ENCODE measurements around the gene LRFN4. TPM values are rescaled to one million over a fixed set of nuclear protein-coding genes. Genes with fewer than 3 reads are reported as not detected.

LRFN4 gene
- polyA plus RNA-seq, 1 donor: 11.5 TPM

GRCh38 chr11:66887526-66887925, 30.7 kb downstream of the LRFN4 start:
- DNase-seq: no peak

GRCh38 chr11:66888282-66888681, 31.4 kb downstream of the LRFN4 start:
- DNase-seq: no peak

GRCh38 chr11:66889960-66890359, 33.1 kb downstream of the LRFN4 start:
- no peak for DNase-seq

- no peak for DNase-seq
These were observed 35.2 kb downstream of the LRFN4 start for GRCh38 chr11:66891851-66892660.

GRCh38 chr11:66892911-66893310, 36.0 kb downstream of the LRFN4 start:
- DNase-seq: peak; percentile 48

- DNase-seq: no peak
These were observed 37.3 kb downstream of the LRFN4 start for GRCh38 chr11:66894141-66894540.

- DNase-seq: no peak
These were observed 45.1 kb downstream of the LRFN4 start for GRCh38 chr11:66901964-66902390.

GRCh38 chr11:66902486-66903177, 45.8 kb downstream of the LRFN4 start:
- no peak for DNase-seq

- no peak for DNase-seq
These were observed 47.2 kb downstream of the LRFN4 start for GRCh38 chr11:66904055-66904454.

GRCh38 chr11:66904561-66904960, 47.7 kb downstream of the LRFN4 start:
- no peak for DNase-seq

GRCh38 chr11:66904981-66905521, 48.2 kb downstream of the LRFN4 start:
- DNase-seq: no peak

GRCh38 chr11:66905631-66906030, 48.8 kb downstream of the LRFN4 start:
- no peak for DNase-seq

- DNase-seq: no peak
These were observed 49.3 kb downstream of the LRFN4 start for GRCh38 chr11:66906061-66906733.

GRCh38 chr11:66907751-66908630, 51.1 kb downstream of the LRFN4 start:
- DNase-seq: peak; percentile 41

GRCh38 chr11:66909181-66909580, 52.3 kb downstream of the LRFN4 start:
- no peak for DNase-seq

- no peak for DNase-seq
These were observed 53.2 kb downstream of the LRFN4 start for GRCh38 chr11:66910016-66910415.

Other genes with a start within 250 kb of the LRFN4 start
- gene RBM14, start 240.4 kb upstream of the LRFN4 start, polyA plus RNA-seq (ENCODE audit: insufficient read length): 86.7 TPM
- gene RBM4, start 218.4 kb upstream of the LRFN4 start, polyA plus RNA-seq (ENCODE audit: insufficient read length): 258 TPM
- 78.4 TPM for gene RBM4B, start 179.2 kb upstream of the LRFN4 start, polyA plus RNA-seq (ENCODE audit: insufficient read length)
- gene SPTBN2, start 127.8 kb upstream of the LRFN4 start, polyA plus RNA-seq (ENCODE audit: insufficient read length): 51.5 TPM
- gene RCE1, start 13.6 kb upstream of the LRFN4 start, polyA plus RNA-seq (ENCODE audit: insufficient read length): 24.3 TPM
- 39.9 TPM for gene PC, start 101.3 kb downstream of the LRFN4 start, polyA plus RNA-seq (ENCODE audit: insufficient read length)
- not detected for gene C11orf86, start 118.2 kb downstream of the LRFN4 start, polyA plus RNA-seq (ENCODE audit: insufficient read length)
- gene SYT12, start 166.1 kb downstream of the LRFN4 start, polyA plus RNA-seq (ENCODE audit: insufficient read length): 0.13 TPM
- gene RHOD, start 199.8 kb downstream of the LRFN4 start, polyA plus RNA-seq (ENCODE audit: insufficient read length): 8.0 TPM

All from left kidney (tissue), 2 donors.